ENCODE measurements around the gene LDLRAD3.
A peak's percentile ranks its signal among the peaks of the same experiment; 100 is the strongest.

The LDLRAD3 gene

DNA sequence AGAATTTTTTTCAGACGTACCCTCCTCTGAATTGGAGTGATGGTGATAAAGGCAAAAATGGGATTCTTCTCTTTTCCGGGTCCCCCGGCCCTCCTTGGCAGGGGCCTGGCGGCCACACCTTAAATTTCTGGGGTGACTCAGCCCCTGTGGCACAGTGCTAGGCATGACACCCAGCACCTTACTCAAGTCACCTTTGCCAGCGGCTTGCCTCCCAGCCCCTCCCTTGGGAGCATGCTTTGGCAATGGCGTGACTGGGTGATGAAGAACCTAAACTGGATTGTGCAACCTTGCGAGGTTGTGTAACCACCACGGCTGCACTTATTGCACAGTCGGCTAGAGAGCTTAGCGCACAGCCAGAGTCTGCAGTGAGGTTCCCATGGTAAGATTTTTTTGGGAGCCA lies 16.2 kb upstream of the LDLRAD3 start:
- no peak for DNase-seq

GRCh38 chr11:35928688-35929395 lies 15.0 kb upstream of the LDLRAD3 start:
- no peak for DNase-seq

DNA sequence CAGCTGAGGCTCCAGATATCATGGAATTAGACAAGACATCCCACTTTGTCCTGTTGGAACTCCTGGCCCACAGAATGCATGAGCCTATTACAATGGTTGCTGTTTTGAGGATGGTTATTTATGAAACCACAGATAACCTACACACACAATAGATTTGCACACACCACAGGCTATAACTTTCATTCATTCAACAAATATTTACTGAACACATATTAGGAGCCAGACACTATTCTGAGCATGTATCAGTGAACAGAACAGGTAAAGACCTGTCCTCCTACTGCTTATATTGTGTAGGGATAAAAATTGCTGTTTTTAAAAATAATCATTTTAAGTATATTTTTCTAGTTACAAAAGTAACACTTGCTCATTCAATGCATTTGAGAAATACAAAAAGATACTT lies 13.4 kb upstream of the LDLRAD3 start:
- no peak for DNase-seq

DNA sequence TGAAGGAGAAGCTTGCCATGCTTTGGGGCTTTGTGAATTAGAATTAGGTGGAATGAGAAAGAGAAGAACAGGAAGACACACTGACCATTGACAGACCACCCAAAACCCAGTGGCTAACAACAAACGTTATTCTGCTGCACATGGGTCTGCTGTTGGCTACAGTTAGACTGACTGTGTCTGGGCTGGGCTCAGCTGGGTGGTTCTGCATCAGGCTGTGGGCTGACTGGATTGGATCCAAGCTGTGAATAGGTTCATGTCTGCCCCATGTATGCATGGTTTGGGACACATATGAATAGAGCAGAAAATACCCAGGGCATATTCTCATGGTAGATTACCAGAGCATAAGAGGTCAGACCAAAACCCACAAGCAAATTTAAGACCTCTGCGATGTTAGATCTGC lies 11.7 kb upstream of the LDLRAD3 start:
- no peak for DNase-seq

DNA sequence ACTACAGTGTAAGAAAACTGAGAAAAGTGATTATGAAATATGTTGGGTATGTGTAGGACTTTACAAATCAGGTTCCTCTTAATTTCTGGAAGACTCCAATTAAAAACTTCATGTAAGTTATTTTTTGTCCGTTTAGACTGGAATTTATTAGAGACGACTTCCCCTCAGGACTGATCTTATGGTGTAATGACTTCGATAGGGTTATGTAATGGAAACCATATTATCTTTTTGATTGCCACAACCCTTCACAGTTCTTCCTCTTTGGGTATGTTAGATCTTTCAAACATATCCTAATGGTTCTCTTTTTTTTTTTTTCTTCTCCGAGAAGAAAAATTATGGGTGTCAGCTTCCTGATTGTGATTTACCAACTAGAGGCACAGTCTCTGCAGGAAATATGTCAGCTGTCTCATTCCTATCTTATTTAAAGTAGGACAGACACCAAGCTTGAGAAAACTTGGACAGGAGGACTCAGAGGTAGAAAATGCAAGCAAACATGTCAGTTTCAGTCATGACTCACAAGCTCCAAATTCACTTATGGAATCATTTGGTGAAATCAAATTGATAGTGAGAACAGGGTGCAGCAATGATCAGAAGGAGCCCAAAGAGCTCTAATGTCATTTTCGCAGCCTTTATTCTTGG lies 11.1 kb upstream of the LDLRAD3 start:
- no peak for DNase-seq

- no peak for DNase-seq
These were observed 10.5 kb upstream of the LDLRAD3 start for GRCh38 chr11:35933320-35933871.

DNA sequence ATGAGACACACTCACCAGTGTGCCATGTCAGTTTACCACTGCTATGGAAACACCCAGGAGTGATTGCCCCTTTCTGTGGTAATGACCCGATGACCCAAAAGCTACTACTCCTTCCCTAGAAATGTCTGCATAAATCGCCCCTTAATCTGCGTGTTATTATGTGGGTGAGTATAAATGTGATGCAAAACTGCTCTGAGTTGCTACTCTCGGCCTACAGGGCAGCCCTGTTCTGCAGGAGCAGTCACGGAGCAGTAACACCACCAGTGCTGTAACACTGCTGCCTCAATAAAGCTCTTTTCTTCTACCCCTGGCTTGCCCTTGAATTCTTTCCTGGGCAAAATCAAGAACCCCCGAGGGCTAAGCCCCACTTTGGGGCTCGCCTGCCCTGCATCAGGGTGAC lies 9.6 kb upstream of the LDLRAD3 start:
- no peak for DNase-seq

DNA sequence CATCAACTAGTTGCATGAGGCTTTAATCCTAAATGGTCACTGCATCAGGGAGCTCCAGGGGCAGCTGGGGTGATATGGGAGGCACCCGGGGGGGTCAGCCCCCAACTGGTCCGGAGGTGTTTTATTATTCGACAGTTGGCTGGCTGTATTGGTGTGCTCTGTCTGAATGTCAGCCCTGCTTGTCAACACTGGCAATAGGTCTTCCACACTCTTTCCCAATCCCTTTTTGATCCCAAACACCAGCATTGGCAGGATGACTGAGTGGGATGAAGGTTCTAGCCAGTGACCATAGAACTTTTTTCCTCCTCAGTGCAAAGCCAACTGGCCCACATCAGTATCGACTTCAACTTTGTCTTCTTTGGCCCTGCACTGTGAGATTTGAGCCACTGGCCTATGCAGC lies 8.9 kb upstream of the LDLRAD3 start:
- no peak for DNase-seq

GRCh38 chr11:35935390-35935789 lies 8.5 kb upstream of the LDLRAD3 start:
- DNase-seq, result no peak

GRCh38 chr11:35937111-35937510 lies 6.8 kb upstream of the LDLRAD3 start:
- no peak for DNase-seq

DNA sequence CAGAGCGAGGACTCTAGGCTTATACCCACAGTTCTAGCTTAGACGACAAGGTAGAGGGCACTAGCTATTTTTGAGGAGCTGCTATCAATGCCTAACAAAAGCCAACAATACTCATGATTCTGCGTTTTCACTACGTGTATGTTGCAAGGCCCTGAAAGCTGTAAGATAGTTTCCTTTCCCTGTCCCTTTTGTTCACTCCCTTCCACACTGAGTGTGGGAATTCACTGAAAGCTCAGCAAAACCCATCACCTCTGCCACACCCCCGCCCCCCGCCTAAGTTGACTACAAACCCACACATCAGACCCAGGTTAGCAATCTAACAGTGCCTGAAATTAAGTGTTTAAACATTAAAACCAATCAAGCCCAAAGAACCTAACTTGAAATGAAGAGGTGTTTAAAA lies 6.2 kb upstream of the LDLRAD3 start:
- no peak for DNase-seq

- no peak for DNase-seq
These were observed 5.6 kb upstream of the LDLRAD3 start for GRCh38 chr11:35938231-35938630.

- no peak for DNase-seq
These were observed 553 bp upstream of the LDLRAD3 start for GRCh38 chr11:35943309-35943708.

DNA sequence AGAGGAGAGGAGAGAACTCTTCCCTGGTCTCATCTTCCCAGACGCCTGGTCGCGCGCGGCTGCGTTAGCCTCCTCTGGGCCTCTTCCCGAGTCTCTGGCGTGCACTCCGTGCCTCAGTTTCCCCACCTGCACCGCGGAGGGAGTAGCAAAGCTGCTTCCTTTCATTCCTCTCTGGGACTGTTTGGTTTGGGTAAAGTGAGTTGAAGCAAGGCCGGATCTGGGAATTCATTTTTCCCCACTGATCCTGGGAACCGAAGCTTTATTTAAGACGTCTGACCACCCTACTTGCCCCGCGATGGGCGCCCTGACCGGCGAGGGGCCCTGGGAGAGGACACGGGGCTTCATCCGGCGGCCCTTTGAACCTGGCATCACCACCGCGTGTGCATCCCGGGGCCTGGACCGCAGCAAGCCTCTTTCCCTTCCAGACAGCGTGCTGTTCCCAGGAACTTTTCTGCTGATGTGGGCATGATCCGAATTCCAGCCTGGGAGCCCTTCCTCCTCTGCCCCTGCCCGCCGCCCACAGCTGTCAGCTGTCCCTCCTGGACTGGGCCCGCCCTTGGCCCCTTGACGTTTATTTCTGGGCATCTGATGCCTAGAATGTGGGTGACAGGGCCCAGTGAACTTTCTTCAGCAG lies 758 bp downstream of the LDLRAD3 start:
- DNase-seq, result no peak

GRCh38 chr11:35945137-35945518 lies 1.3 kb downstream of the LDLRAD3 start:
- peak; percentile 28 for DNase-seq

DNA sequence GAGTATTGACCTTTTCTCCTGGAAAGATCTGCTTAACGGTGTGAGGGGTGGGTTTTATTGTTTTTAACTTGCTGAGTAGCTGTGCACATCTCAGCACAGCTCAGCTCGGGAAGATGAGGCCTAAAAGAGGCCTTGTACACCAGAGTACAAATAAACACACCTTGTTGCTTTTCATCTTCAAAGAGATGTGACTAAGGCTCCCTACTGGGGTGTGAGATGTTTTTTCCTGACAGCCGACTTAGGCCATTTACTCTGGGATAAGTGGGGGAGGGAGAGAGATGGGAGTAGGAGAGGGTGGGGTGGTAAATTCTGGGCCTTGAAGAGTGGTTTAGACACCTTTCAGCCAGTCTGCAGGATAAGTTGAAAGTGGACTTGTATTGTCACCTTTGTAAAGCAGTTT lies 2.9 kb downstream of the LDLRAD3 start:
- DNase-seq, result no peak

DNA sequence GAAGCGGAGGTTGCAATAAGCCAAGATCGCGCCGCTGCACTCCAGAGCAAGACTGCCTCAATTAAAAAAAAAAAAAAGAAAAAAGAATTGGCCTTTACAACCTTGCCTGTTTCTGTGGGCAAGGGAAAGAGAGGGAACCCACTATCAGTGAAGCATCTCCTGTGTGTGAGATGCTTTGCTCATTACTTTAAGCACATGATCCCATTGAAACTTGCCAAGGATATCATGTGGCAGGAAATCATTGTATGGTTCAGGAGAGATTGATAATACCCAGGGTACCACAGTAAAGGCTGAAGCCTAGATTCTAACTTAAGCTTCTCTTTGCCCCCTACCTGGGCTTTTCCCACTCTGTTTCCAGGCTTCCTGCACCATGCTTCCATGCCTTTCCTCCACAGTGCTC lies 3.6 kb downstream of the LDLRAD3 start:
- DNase-seq, result no peak

DNA sequence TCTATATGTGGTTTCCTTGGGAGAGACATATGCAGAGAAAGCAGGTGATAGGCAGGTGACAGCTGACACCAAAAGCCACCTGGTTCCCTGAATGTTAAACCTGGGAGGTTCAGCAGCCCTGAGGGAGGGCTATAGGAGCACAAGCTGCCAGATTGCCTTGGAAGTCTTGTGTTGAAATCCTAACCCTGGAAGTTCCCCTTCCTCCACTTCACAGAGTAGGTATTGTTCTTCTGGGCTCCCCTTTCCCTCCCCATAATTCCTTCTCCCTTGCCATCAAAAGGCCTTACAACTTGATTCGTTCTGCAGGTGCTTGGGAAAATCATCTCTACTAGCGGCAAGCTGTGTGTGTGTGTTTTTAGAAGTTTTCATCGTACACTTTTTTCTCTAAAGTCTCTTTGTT lies 5.4 kb downstream of the LDLRAD3 start:
- no peak for DNase-seq

GRCh38 chr11:35950082-35950481 lies 6.2 kb downstream of the LDLRAD3 start:
- DNase-seq, result no peak

GRCh38 chr11:35951680-35952079 lies 7.8 kb downstream of the LDLRAD3 start:
- DNase-seq, result no peak

DNA sequence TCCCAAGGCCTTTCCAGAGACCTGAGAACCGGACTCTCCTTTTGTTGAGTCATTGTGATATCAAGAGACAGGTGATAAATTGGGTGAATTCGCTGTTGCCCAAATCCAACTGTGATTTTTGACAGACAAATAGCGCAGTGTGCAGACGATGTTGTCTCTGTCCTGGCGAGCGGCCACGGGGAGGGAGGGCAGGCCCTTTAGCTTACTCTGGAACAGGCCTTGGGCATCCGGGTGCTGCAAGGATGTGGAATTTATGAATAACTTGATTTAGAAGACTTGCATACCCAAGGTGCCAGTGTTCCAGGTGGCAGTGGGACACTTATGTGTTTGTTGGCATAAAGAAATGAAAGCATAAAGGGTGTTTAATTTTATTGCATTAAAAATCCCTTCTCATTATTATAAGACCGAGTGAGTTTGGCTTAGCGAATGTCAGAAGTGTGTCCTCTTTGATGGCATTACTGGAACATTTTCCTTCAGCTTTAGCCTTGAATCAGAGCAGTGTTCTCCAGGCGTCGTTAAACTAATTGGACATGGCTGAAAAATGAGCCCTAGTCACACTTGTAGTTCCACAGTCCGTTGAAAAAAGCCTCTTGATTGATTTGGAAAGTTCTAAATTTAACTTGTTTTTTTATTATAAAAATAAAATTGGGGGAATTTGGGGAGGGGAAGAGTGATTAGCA lies 9.4 kb downstream of the LDLRAD3 start:
- peak; percentile 77 for DNase-seq

DNA sequence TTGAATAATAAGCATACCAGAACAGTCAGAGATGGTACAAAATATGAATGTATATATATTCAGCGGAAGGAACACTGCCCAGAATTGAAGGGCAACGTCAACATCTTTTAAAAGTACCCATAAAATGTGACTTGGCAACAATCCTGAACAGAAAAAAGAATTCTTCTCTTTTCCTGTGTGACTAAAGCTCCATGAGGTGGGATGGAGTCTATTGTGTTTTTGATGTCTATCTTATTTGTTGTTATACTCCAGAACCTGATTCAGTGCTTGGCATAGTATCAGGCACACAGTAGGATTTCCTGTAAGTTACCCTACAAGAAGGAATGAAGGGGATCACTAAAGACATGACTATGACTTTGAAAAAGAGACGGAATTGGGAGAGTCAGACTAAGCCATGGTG lies 10.3 kb downstream of the LDLRAD3 start:
- no peak for DNase-seq

- no peak for DNase-seq
These were observed 11.8 kb downstream of the LDLRAD3 start for GRCh38 chr11:35955636-35956035.

Measured in midbrain (tissue), 1 donor.